ENCODE measurements around the gene TRDN.
"Not testable (repeated sequence)": the region's sequence is repeated elsewhere in the genome, so short reads cannot be mapped to it uniquely, and the experiment has no call there.

TRDN gene

GRCh38 chr6:123559816-123560215 is 76.9 kb downstream of the TRDN start:
- DNase-seq: not testable (repeated sequence)

GRCh38 chr6:123557474-123557873 is 79.3 kb downstream of the TRDN start:
- DNase-seq: not testable (repeated sequence)

DNA sequence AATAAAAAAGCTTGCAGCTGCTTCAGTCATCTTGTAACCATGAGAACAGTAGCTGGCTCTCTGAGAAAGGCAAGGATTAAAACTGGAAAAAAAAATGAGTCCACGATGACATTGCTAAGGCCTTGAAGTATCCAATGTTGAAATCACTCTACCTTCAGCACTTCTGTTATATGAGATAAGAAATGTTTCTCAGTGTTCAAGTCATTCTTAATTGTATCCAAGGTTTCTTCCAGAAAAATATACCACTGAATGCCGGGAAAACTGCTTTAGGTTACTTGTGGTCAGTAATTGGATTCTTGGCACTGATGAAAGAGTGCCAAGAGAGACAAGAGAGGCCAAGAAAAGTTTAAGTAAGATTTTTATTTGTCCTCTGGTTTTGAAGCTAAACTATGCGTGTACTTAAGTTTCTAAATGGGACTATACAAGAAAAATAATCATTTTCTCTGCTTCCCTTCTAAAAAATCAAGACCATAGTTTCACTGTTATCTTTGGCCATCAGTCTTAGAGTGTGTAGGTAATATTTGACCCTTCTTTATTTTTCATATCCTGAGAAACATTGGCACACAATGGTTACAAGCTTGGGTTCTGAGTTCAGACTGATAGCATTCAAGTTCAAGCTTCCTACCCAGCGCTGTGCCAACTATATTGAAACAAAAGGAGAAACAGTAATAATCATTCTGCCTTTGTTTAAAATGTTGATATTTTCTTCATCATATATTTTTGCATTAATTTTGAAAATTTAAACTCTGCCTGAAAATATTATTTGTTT is 84.6 kb downstream of the TRDN start:
- DNase-seq: peak; percentile 93

DNA sequence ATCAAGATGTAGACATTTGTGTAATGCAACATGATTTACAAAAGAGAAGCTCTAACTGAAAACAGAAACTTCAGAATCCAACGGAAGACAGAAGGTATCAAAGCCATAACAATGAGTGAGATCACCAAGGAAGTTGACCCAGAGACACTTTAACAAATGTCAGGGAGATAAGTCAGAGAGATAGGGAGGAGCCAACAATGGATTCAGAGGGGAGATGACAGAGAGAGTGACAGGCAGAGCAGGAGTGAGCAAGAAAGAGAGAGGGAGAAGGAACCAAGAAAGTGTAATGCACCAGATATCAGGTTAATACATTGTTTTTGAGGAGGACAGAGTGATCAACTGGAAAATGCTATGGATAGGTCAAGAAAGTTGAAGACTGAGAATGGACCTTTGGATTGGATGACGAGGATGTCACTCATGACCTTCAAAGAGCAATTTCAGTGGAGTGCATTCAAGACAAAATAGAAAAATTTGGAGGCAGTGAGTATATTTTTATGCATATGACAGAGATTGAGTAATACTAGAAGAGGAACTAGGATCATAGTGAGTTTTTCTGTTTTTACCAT is 86.6 kb downstream of the TRDN start:
- no peak for DNase-seq

- no peak for DNase-seq
These were observed 87.3 kb downstream of the TRDN start for GRCh38 chr6:123549476-123549875.

DNA sequence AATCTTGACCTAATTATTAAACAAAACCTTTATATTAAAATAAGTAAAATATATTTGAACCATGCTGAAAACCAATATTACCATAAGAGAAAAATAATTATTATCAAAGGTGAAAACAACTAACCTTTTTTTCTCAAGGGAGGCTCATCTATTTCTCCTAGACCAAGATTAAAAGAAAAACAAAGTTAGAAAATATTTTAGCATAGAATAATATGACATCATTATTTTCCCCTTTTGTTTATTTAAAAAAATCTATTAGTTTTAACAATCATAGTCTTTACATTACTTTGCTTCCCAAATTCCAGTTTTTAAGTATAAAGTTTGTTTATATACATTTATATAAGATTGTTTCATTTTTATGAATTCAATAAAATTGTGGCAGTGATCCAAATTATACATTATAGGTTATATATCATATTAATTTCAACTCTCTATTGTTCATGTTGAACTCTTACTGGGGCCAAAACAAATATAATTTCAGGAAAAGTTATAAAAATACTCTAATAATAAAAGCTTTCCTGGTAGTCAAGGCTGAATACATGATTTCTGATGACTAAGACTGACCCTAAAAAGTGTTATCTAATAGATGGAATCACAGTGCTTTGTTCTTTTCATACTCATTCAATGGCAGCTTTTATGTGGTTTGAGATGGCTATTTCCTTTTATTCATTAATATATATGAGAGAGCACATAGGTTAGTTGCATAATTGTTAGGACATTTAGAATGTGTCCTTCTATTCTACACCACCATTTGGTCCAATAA is 89.4 kb downstream of the TRDN start:
- DNase-seq: no peak

- DNase-seq: no peak
These were observed 90.2 kb downstream of the TRDN start for GRCh38 chr6:123546537-123546936.

DNA sequence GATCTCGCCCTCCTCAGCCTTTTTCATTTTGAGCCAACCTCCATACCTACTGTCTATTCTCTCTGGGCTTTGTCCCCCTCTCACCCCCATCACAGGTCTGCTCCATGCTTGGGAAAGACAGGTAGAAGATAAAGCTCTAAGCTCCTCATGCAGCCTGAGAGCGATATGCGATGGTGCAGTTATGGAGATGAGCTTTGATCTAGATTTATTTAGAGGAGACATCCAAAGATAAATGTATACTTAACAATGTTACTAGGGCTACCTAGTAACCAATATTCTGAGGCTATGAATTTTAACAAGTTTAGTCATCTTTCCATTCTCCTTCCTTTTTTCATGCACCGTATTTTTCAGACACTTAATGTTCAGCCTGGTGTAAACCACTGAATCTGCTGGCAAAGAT is 95.3 kb downstream of the TRDN start:
- no peak for DNase-seq

- no peak for DNase-seq
These were observed 102.7 kb downstream of the TRDN start for GRCh38 chr6:123533862-123534648.

- no peak for DNase-seq
These were observed 106.9 kb downstream of the TRDN start for GRCh38 chr6:123529843-123530242.

GRCh38 chr6:123529058-123529457 is 107.7 kb downstream of the TRDN start:
- DNase-seq: peak; percentile 93

DNA sequence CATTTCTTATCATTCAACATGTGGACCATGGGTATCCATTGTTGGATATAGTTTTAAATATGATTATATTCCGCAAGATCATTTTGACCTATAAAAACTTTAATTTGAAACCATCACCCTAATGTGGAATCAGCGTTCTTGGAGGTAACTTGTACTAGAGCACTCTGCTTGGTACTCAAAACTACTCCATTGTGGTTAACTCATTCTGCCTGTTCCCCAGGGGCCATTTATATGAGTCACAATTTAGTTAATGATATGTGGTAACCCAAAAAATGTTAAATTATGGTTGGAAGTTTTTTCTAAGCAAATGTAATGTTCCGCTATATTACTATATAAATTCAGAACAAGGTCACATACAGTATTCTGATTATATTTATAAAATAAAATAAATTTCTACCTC is 109.3 kb downstream of the TRDN start:
- no peak for DNase-seq

GRCh38 chr6:123526128-123526527 is 110.6 kb downstream of the TRDN start:
- DNase-seq: no peak

DNA sequence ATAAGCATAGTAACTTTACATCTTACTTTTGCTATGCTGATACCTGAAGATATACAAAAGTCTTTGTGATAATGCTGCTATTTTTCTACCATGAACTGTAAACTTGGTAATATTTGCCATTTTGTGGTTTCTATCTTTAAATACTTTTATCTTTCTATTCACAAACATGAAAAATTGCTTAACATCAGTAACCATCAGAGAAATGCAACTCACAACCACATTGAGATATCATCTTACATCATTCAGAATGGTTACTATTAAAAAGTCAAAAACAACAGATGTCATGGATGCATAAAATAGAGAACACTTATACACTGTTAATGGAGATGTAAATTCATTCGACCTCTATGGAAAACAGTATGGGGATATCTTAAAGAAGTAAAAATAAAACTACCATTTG is 112.0 kb downstream of the TRDN start:
- DNase-seq: no peak

- DNase-seq: no peak
These were observed 116.5 kb downstream of the TRDN start for GRCh38 chr6:123520217-123520616.

DNA sequence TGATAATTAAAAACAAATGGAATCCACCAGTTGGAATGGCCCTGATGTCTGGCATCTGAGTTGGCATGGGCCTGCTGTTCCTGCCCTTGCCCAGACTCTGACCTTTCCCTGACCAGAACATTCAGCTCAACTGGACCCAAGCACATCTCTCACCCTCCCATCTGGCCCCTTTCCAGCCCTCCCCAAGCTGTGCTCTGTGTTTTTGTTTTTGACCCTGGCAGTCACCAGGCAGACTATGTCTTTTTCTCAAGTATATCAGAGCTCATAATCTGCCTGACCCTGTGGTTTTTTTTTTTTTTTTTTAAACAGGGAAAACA is 117.6 kb downstream of the TRDN start:
- no peak for DNase-seq

- DNase-seq: no peak
These were observed 118.1 kb downstream of the TRDN start for GRCh38 chr6:123518441-123519188.

DNA sequence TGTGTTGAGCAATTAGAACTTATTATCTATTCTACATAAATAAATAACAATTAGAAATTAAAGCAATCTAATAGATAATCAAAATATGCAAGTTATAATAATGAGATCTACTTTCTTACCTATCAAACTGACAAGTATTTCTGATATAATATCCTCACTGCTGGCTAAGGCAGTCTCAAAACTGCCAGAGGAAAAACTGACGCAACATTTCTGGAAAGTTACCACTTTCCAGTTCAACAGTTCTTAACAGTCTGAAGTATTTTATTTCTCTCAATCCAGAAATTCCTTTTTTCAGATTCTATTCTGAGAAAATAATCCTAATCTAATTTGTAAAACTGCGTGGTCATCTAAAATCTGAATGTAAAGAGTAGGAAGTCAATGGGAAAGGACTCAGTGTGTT is 121.0 kb downstream of the TRDN start:
- no peak for DNase-seq

- no peak for DNase-seq
These were observed 127.6 kb downstream of the TRDN start for GRCh38 chr6:123509112-123509511.

DNA sequence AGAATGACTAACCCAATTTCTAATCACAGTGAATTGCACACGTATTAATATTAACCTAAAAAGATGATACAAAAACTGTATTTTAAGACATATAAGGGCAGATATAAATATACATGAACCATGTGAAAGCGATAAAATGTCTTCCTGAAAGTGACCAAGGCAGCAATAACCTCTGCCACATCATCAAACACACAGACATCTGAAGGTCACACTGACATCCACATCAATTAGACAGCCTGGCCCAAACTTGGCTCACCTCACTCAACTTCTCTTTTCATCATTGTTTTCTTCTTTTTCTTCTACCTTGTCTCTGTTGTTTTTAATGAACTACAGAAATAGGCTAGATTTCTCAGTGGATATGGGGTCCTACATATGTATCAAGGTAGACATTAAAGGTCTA is 128.5 kb downstream of the TRDN start:
- DNase-seq: no peak

DNA sequence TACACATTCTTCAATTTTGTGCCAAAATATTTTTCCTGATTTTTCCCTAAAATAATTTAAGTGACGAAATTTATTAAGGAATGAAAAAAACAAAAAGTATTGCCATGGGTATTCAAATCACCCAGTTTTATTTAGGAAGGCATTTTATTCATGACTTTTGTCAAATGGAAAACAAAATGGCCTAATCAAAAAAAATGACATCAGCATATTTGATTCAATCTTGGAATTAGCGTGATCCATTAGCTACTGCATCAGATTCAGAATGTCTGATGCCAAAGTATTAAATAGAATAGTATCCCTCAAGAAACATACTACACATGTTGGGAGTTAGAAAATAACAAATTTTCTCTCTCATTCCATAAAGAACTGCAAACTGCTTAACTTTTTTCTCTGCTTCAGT is 129.2 kb downstream of the TRDN start:
- no peak for DNase-seq

DNA sequence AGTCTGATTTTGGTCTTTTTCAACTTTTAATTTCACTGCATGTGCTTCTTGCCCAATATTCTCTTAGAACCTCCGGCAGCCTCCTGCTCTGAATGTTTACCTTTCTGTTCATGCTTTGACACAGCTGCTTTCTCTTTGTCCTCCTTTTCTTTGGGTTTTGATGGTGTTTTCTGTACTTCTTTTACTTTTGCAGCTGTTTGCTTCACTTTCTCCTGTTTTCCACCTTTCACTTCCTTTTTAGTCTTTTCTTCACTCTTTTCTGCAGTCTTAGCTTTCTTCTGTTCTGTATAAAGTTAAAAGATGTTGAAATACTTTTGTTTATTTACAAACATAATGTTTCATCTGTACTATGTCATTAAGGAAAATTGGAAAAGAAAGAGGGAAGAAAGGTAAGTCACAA is 133.1 kb downstream of the TRDN start:
- no peak for DNase-seq

DNA sequence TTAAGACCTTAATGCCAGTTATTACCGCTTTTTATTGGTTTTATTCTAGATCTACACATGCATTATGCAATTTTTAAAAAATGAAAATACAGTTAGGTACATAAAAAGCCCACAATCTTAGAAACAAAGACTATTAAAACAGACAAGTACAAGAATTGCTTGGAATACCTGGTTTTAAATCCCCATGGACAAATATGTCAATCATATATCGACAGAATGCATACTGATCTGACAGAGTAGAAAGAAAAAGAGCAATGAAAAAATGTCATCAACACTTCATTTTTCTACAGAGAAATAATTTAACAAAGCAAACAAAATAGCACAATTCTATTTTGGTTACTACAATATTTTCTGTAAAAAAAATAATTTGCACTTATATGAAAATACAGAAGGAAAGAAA is 139.7 kb downstream of the TRDN start:
- no peak for DNase-seq
